Upper lobe of right lung (tissue), 1 donor: ENCODE data around the gene SYNGR3. TPM values are rescaled to one million over a fixed set of nuclear protein-coding genes. Genes with fewer than 3 reads are reported as not detected.
A peak's percentile ranks its signal among the peaks of the same experiment; 100 is the strongest.

Experiments used
- ATAC-seq: fragments of 200-7000 bp; cut with Tn5 transposase; one replicate; pipeline ENCODE4 v1.9.1; 2020; ENCODE audit warnings: mild to moderate bottlenecking, moderate library complexity
- DNase-seq: peaks from one replicate; pipeline ENCODE4 v3.0.0-alpha.2; 2020
- H3K27ac ChIP-seq: fragments of 200-600 bp; one replicate; pipeline ENCODE4 v1.8.0; 2022
- H3K27me3 ChIP-seq: fragments of 200-600 bp; one replicate; pipeline ENCODE4 v1.8.0; 2022; ENCODE audit warnings: mild to moderate bottlenecking
- H3K36me3 ChIP-seq: fragments of 200-600 bp; one replicate; pipeline ENCODE4 v1.8.0; 2022
- H3K4me1 ChIP-seq: fragments of 200-600 bp; one replicate; pipeline ENCODE4 v1.8.0; 2022
- H3K4me3 ChIP-seq: fragments of 200-600 bp; one replicate; pipeline ENCODE4 v1.8.0; 2022; ENCODE audit warnings: mild to moderate bottlenecking
- H3K9me3 ChIP-seq: fragments of 200-600 bp; one replicate; pipeline ENCODE4 v1.8.0; 2022
- intact Hi-C: fragments of 100-400 bp; cut with DNase I; formaldehyde crosslinking; loops from one replicate; pipeline ENCODE4 v1.11.0; 2022
- total RNA-seq: library from RNA; stranded (reverse); fragmentation: NEBNext Ultra II Directional; extraction: Animal tissue kit (Norgen Biotek cat#: 25700); gene quantifications from one replicate; pipeline ENCODE4 v1.2.1, GENCODE V29; 2021
- TF ChIP-seq, protein P1 (sequence below): fragments of 200-600 bp; IDR thresholded peaks from one replicate; pipeline ENCODE4 v1.8.0; 2022; ENCODE audit warnings: antibody characterized with exemption
- donor health status: DM: no; HTN: yes; CAD: no; lungs with severe emphysema.

Gene SYNGR3
- total RNA-seq, 1 donor from 2014 or later: 0.61 TPM

DNA sequence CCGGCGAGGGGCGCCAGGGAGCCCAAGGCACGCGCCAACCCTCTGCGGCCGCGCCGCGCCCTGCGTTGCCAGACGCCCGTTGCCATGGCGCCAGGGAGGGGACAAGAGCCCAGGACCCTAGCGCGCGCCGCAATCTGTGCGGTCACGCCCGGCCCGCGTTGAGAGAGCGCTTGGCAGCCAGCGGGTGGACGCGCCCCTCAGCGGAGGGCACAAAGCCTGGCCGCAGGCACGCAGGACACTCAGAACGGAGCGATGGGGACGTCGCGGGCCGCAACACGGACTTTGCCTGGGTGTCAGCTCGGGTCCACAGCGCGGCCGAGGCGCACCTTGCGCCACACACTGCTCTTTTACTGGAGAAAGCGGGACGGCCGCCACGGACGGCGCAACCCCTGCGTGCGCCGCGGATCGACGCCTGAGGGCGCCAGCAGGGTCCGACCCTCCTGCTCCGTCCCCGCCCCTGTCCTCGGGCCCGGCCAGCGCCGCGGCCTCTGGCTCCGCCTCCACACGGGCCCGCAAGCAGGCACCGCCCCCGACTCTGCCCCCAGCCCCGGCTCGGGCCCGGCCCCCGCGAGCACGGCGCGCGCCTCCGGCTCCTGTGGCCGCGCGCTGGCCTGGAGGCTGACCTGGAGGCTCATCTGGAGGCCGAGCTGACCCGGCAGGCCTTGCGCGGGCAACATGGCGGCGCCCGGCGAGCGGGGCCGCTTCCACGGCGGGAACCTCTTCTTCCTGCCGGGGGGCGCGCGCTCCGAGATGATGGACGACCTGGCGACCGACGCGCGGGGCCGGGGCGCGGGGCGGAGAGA, 6.0 kb upstream of the SYNGR3 start, which contains the start of gene GFER:
Gene GFER (plus strand): TSS at position 650 of the 803 bp plus-strand sequence. CDS start 26 bp downstream, at position 676.
- H3K9me3 ChIP-seq: no peaks in the 10 kb centered on the region
- TF ChIP-seq, protein P1, sequence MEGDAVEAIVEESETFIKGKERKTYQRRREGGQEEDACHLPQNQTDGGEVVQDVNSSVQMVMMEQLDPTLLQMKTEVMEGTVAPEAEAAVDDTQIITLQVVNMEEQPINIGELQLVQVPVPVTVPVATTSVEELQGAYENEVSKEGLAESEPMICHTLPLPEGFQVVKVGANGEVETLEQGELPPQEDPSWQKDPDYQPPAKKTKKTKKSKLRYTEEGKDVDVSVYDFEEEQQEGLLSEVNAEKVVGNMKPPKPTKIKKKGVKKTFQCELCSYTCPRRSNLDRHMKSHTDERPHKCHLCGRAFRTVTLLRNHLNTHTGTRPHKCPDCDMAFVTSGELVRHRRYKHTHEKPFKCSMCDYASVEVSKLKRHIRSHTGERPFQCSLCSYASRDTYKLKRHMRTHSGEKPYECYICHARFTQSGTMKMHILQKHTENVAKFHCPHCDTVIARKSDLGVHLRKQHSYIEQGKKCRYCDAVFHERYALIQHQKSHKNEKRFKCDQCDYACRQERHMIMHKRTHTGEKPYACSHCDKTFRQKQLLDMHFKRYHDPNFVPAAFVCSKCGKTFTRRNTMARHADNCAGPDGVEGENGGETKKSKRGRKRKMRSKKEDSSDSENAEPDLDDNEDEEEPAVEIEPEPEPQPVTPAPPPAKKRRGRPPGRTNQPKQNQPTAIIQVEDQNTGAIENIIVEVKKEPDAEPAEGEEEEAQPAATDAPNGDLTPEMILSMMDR: peak; percentile 44
- intact Hi-C loops: no loop called here
- H3K27ac ChIP-seq: peak within 1 kb of the TSS; percentile 87
- peak; percentile 96 for DNase-seq
- H3K4me3 ChIP-seq: peak within 1 kb of the TSS; percentile 89
- peaks cover 20% of the 10 kb centered on the region for H3K36me3 ChIP-seq
- H3K4me1 ChIP-seq: peaks cover 19% of the 10 kb centered on the region
- peak; percentile 91 for ATAC-seq
- peaks cover 35% of the 10 kb centered on the region for H3K27me3 ChIP-seq

DNA sequence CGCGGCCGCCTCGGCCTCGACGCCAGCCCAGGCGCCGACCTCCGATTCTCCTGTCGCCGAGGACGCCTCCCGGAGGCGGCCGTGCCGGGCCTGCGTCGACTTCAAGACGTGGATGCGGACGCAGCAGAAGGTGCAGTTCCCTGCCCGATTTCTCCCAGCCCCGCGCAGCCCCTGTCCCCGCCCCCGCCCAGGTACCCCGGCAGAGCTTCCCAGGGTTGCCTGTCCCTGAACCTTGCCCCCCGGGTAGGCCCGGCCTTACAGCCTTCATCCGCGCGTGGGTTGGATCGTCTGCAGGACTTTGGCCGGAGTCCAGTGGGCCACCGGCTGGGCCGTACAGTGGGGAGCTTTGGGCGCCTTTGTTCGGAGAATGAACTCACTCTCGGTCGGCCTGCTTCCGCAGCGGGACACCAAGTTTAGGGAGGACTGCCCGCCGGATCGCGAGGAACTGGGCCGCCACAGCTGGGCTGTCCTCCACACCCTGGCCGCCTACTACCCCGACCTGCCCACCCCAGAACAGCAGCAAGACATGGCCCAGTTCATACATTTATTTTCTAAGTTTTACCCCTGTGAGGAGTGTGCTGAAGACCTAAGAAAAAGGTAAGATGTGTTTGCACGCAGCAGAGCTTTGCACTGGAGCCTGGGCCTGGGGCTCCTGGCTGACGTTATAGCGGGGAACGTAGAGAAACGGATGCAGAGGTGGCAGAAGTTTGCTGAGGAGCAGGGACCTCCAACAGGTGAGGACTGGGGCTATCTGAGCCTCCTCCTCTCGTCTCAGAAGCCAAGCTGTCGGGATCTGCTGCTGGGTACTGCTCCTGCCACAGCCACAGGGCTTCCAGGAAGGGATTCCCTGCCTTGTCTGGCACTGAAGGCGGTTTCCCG, 5.2 kb upstream of the SYNGR3 start:
- TF ChIP-seq, protein P1: no peak
- intact Hi-C loops: no loop called here
- H3K4me3 ChIP-seq: peak overlapping the region; percentile 89
- peak overlapping the region; percentile 87 for H3K27ac ChIP-seq
- no peaks in the 10 kb centered on the region for H3K9me3 ChIP-seq
- H3K36me3 ChIP-seq: peaks cover 20% of the 10 kb centered on the region
- DNase-seq (no peak), ATAC-seq (peak; percentile 0)
- peaks cover 19% of the 10 kb centered on the region for H3K4me1 ChIP-seq
- peaks cover 35% of the 10 kb centered on the region for H3K27me3 ChIP-seq

DNA sequence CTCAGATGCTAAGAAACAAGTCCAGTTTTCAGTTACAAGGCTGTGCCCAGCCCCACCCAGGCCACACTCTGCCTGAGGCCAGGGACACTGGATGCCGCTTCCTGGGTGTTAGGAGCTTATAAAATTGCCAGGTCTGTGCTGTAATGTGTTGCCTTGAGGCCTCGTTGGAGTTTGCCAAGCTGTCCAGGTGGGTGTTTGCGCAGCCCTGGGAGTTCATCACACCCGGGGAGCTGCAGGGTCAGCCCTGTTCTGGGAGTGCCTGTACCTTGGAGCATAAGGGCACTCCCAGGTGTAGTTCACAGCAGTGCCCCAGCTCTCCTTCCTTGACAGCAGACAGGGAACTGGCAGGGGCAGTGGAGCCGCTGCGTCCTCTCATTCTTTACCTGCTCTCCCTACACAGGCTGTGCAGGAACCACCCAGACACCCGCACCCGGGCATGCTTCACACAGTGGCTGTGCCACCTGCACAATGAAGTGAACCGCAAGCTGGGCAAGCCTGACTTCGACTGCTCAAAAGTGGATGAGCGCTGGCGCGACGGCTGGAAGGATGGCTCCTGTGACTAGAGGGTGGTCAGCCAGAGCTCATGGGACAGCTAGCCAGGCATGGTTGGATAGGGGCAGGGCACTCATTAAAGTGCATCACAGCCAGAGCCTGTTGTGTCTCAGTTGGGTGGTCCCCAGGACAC, 4.2 kb upstream of the SYNGR3 start:
- H3K9me3 ChIP-seq: no peaks in the 10 kb centered on the region
- intact Hi-C loops: no loop called here
- H3K27ac ChIP-seq: no peak overlapping the region
- no peak for DNase-seq
- H3K27me3 ChIP-seq: peaks cover 33% of the 10 kb centered on the region
- peaks cover 23% of the 10 kb centered on the region for H3K4me1 ChIP-seq
- no peak for ATAC-seq
- TF ChIP-seq, protein P1: no peak
- H3K4me3 ChIP-seq: no peak overlapping the region
- peaks cover 20% of the 10 kb centered on the region for H3K36me3 ChIP-seq

DNA sequence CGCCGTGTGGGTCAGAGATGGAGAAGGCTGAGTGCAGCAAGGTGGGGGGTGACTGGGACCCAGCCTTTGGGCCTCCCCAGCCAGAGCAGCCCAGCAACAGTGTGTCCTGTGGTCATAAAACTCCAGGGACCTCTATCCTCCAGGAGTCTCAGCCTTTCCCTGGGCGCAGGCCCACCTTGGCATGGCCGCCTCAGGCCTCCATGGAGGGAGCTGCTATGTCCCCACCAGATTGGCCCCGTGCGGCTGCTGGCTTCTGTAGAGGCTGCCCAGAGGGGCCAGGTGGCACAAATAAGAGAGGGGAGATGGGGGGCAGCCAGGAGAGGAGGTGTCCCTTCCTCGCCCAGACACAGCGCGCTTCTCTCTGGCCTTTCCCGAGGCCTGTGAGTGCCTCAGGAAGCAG, 2.6 kb upstream of the SYNGR3 start:
- peaks cover 20% of the 10 kb centered on the region for H3K36me3 ChIP-seq
- H3K27ac ChIP-seq: no peak overlapping the region
- peaks cover 35% of the 10 kb centered on the region for H3K4me1 ChIP-seq
- TF ChIP-seq, protein P1: no peak
- H3K4me3 ChIP-seq: no peak overlapping the region
- no peaks in the 10 kb centered on the region for H3K9me3 ChIP-seq
- H3K27me3 ChIP-seq: peaks cover 31% of the 10 kb centered on the region
- DNase-seq: no peak
- intact Hi-C loops: no loop called here
- ATAC-seq: no peak

DNA sequence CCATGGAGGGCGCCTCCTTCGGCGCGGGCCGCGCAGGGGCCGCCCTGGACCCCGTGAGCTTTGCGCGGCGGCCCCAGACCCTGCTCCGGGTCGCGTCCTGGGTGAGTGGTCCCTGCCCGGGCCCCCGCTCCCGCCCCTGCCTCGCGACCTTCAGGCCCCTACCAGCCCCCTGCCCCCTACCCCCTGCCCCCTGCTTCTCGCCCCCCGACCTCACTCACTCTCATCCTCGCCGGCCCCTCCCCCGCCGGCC, 256 bp downstream of the SYNGR3 start:
- Histone ChIP-seq H3K27me3 (peaks cover 27% of the 10 kb centered on the region), H3K4me1 (peaks cover 21% of the 10 kb centered on the region)
- TF ChIP-seq, protein P1: no peak

More for the DNA sequence above, 256 bp downstream of the SYNGR3 start:
- H3K9me3 ChIP-seq: no peaks in the 10 kb centered on the region
- no peak overlapping the region for H3K4me3 ChIP-seq
- no peak overlapping the region for H3K27ac ChIP-seq
- no peak for DNase-seq
- intact Hi-C loops: no loop called here
- peaks cover 20% of the 10 kb centered on the region for H3K36me3 ChIP-seq
- no peak for ATAC-seq
